NK-92 (cell line): ENCODE data around the gene LRRC10B.

ENCODE experiments used
- DNase-seq: peaks from one replicate; lab custom pipeline; 2025; ENCODE audit not compliant: unreplicated experiment; lab: John Stamatoyannopoulos, UW

Gene LRRC10B

DNA sequence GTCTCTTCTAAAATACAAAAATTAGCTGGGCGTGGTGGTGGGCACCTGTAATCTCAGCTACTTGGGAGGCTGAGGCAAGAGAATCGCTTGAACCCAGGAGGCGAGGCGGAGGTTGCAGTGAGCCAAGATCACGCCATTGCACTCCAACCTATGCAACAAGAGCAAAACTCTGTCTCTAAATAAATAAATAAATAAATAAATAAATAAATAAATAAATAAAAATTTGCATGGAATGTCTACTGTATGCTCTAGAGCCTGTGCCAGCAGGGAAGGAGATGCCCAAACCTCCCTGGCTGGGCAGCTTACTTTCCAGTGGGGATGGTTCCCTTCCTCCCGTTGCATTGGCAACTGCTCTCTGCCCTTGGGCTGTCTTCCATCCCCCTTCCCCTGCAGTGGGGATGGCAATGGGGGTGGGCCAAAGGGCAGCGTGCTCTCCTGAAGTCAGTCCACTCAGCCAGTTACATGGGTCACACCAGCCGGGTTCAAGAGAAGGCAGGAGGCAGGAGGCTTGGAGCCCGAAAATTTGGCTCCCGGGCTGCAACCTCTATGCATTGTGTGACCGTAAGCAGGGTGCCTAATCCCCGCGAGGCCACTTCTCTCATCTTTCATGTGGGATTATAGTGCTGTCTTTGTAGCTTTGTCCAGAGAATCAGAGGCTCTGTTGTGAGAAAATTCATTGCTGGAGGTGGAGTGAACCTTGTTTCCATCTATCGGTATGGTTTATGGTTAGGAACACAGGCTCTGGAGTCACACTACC lies 1.4 kb upstream of the LRRC10B start:
- DNase-seq, result no peak

DNA sequence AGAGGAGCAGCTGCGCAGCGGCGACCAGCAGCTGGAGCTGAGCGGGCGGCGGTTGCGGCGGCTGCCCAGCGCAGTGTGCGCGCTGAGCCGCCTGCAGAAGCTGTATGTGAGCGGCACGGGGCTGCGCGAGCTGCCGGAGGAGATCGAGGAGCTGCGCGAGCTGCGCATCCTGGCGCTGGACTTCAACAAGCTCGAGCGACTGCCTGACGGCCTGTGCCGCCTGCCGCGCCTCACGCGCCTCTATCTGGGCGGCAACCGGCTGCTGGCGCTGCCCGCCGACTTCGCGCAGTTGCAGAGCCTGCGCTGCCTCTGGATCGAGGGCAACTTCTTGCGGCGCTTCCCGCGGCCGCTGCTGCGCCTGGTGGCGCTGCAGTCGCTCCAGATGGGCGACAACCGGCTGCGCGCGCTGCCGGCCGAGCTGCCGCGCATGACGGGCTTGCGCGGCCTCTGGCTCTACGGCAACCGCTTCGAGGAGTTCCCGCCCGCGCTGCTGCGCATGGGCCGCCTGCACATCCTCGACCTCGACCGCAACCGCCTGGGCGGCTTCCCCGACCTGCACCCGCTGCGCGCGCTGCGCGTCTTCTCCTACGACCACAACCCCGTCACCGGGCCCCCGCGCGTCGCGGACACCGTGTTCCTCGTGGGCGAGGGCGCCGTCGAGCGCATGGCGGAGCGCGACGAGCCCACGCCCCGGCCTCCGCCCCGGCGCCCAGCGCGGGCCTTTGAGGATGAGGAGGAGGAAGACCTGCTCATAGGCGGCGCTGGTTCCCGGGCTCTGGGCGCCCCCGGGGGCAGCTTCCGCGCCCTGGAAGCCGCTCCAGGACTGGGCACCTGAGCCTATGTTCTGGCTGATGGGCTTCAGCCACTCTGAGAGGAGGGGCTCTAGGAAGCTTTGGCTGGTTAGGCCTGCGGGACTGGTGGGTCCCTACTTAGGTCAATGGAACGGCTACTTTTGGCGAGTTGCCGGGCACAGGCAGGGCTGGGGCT lies 787 bp downstream of the LRRC10B start:
- no peak for DNase-seq

DNA sequence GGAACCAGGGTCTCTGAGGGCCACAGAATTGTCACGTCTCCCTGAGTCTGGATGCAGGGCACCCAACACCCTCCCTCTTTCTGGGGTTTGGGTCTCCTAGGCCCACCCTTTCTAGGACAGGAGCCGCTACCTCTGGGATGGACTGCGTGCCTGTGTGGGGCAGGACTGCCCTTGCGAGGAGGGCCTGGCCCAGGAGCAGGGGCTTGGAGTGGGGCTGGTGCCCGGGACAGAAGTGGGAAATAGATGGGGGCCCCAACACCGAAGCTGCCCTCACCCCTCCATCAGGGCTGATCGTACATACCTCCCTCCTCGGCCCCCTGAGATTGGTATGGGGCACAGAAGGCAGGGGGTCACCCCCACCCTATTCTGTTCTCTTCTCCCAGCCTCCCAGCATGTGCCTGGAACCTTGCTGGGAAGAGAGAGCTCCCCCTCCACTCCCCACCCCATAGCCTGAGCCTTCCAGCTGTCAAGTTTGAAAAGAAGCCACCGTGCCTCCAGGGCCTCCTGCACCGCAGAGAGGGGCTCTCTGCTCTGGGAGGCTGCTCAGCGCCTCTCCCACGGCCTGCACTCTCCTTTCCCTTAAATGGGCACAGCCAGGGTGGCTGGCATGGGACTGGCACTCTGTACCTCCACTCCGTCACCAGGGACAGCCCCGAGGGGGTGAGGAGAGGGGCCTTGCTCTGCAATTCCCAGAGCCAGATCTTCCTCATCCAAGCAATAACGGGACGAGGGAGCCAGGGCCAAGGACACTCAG lies 1.8 kb downstream of the LRRC10B start:
- DNase-seq, result no peak

DNA sequence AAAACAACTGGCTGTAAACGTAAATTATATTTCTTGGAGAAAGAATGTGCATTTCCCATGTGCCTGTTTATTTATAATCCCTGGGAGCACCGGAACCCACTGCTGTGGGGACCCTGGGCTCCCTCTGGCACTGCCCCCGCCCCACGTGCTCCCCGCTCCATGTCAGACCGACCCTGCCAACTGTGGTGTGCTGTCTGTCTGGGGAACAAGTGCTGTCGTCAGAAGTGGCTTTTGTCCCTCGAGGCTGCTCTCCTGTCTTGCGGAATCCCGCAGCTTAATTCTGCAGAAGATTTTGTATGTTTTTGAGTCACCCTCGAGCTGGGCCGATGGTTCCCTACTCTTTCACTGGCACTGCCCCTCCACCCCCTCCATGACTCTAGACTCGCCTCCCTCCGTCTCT lies 2.4 kb downstream of the LRRC10B start:
- no peak for DNase-seq

DNA sequence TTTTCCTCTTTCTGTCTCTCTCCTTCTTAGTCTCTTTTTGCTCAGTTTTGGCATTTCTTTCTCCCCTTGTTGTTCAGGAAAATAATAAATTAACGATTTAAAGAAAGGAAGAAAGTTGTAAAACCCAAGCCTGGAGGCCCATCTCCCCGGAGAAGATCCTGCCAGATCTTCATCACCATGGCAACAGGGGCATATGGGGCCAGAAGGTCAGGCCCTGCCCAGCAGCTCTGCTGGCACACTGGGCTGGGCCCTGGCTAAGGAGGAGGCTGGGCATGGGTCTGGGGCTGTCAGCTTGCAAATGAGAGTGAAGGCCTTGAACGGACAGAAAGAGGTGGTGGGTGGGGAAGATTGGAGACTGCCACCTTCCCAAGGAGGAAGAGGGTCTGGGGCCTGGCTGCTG lies 2.8 kb downstream of the LRRC10B start:
- no peak for DNase-seq

DNA sequence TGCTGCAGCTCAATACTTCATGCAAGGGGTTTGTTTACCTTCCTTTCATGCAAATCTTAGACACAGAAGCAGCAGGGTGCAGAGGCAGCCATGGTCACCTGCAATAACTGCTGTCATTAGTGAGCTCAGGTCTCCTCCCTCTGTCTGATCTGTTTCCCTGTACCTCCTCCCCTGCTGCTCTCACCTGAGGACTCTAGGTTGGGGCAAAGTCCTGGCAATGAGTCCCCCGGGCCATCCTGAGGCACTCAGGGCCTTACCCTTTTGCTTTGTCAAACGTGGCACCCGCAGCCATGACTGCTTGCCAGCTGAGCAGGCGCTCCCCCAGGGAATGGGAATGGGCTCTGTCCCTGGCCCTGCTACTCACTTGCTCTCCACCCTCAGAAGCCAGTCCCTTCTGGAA lies 3.9 kb downstream of the LRRC10B start:
- DNase-seq, result no peak

DNA sequence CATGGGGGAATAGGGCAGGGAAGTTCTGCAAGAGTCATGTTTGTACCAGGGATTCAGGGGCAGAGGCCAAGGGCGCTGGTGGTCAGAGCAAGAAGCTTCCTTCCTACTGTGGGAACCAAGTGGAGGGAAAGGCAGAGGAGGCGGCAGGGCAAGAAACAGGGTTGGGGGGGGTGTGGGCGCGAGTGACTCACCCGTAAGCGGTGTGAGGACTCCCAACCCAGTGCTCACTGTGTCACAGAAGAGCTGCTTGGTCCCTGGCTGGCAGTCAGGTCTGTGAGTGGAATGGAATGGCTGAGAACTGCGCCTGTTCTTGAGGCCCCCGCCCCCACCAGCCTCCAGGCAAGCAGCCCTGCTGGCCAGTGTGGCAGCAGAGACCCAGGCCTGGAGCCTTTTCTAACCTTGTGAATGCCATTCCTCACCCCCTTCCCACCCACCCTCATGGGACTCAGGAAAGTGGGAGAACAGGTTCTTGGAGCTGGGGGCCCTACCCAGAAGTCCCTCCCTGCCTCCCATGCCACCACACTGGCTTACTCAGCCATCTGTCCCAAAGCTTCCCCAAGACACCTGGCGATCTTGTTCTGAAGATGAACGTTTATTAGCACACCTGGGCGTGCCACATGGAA lies 4.7 kb downstream of the LRRC10B start:
- DNase-seq, result no peak

DNA sequence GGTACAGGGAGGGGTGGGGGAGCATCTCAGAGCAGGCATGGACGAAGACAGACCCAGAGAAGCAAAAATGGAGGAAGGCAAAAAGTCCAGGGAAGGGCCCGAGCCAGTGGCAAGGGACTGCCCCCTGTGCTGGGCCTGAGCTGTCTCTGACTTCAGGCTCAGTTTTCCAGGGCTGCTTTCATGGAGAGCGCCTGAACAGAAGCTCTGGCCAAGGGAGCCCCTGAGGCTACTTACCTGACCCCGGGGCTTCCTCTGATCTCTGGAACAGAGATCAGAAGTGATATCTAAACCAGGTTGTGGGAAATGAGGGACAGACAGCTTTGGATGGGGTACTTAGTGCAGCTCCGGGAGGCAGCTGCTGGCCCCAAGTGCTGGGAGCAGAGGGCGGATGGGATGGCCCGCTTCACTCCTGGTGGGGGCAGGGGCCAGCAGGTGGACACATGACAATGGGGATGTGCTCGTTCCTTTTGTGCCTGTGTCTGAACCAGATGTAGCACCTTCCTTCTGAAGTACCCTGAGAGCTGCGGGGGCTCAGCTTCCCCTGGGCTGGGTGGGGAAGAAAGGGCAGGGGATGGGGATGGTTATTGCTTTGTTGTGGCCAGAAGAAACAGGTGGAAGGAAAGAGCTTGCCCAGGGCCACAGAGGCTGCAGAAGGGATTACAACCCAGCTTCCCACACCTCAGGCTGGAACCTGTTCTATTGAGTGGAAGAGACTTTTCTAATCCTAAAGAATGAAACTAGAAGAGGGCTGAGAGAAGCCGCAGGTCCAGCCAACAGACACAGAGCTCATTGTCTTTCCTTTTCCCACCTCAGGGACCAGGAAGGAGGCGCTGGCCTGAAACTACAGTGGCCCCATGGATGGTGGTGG lies 5.7 kb downstream of the LRRC10B start:
- DNase-seq, result no peak

DNA sequence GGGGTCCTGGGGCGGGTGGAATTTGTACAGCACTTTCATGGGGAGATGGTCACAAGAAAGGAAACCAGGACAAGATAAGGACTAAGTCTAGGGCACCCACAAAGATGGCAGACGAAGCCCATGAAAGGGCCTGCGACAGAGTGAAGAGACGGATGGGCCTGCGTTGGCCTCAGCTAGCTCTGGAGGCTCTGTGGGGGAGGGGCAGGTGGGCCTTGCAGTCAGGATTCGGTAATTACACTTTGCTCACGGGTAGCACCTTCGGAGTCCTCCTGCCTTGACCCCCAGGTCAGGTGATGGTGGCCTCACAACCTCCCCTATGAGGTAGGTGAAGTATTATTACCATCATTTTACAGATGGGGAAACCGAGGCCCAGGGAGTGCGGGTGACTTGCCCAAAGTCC lies 7.1 kb downstream of the LRRC10B start:
- DNase-seq, result no peak

DNA sequence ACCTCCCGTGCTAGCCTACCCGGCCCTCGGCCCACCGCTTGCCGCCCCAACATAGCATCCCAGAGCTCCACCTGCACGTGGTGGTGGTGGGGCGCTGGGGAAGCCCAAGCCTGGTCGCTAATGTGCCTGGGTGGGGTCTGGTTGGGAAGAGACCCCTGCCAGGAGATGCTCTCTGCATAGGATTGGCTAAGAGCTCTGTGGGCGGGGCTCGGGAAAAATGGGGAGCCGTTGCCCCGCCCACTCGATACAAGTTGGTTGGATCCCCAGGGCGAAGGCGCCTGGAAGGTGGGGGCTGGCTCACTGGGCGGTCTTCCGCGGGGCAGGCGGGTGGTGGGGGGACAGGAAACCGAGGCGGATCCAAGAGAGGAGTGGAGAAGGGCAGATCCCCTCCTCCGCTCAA lies 7.6 kb downstream of the LRRC10B start:
- no peak for DNase-seq

DNA sequence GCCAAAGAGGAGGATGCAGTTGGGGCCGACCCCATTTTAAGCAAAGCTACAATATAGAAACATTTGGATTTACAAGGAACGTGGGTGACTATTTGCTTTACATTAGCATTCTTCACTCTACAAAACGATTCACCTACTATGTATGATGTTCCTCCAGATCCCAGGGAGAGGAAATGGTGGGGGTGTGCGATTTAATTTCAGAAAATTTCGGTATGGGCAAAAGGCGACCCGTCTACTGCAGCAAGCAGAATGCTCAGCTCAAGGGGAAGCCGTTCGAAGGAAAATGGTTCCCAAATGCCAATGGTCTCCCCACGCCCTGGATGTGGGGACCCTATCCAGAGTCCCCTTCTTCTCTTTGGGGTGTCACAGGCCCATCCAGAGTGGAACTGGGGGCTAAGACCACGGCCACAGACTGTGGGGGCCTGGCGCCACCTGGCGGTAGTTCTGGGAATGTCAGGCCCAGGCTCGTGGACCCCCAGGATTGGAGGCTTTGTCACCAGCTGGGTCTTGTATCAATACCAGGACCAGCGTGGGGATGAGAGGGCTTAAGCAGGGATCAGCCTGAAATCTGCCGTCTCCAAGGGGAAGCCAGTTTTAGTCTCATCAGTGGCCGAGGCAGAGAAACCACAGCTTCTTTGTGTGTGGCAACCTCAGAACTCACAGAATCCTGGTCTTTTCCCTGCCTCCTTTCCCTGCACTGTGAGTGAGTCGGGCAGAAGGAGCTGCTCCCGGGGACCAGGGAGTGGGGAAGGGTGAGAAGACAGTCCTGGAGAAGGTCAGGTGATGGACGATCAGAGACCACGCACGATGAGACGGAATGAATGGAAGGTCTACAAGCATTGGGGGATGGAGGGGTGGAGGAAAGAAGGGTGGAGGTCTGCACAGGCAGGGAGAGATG lies 8.4 kb downstream of the LRRC10B start:
- DNase-seq, result no peak

DNA sequence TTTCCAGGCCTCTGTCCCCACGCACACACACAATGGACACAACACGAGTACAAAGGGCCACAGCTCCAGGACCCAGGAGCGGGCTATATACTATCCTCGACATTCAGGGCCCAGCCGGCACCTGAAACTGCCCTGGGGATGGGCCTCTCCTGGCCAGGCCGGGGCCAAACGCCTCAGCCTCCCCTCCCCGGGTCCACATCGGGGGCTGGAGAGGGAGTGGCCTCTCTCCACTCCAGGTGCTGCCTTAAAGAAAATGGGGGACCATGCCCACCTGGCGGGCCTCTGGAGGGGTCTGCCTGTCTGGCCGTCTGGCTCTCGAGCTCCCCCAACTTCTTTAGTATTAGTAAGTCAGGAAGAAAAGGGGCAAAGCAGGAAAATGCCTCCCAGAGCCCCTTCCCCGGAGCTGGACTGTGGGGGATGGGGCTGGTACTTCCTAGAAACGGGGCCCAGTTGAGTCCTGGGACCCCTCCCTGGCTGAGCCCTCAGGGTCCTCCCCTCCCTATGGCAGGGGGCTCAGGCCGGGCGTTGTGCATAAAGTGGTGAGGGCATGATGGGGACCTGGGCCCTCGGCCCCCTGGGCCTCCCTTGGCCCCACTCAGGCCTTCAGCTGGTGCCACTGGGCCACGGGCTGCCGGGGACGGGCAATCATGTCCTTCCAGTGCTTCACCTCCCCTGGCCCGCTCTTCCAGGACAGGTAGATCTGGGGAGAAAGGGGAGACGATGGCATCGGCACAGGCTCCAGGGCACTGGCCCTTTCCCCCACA lies 9.7 kb downstream of the LRRC10B start:
- no peak for DNase-seq

DNA sequence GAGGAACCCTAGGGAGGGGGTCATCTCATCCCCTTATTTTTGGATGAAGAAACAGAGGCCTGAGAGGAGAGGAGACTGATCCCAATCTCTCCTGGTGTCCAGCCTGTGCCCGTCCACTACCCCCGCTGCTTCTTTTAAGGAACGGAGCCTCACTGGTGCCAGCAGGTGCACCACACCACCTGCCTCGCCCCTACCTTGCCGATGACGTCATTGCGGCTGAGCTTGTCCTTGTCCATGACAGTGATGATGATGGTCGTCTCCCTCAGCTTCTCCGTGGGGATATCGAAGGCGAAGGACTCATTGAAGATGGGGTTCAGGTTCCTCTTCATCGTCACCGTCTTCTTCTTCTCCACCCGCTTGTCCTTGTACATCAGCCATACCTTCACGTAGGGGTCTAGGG lies 14.3 kb downstream of the LRRC10B start:
- no peak for DNase-seq

DNA sequence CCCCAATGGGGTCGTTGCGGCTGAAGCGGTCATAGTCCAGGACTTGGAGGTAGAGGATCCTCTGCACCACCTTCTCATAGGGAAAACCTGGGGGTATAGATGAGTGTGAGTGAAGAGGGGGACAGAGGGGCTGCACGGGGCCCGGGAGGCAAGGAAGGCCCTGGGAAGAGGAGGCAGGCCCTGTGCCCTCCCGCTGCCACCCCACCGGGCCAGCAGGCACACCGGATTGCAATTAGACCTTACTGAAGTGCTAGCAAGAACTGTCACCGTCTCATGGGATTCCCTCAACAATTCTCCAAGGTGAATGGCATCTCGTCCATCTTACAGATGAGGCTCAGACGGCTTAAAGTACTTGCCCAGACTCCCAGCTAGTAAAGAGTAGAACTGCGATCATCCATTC lies 15.9 kb downstream of the LRRC10B start:
- DNase-seq, result no peak

DNA sequence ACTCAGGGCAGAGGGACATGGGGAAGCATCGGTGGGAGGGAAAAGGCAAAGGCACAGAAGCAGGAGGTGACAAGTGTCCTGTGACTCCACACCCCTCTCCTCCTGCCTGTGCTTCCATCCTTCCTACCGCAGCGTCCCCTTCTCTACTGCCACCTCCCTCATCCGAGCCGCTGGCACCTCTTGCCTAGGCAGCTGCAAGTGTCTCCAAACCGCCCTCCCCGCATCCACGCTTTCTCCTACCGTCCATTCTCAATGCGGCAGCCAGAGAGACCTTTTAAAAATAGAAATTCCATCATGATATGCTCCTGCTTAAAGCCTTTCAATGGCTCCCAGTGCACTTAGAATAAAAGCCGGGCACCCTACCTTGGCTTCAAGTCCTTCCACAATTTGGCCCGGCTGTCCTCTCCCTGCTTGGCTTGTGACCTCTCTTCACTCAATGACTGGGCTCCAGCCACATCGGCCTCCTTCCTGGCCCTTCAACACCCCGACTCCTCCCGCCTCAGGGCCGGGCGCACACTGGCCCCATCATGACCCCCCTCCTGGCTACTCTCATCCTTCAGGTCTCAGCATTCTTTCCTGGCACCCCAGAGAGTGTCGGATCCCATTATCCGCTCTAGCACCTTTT lies 16.5 kb downstream of the LRRC10B start:
- no peak for DNase-seq

DNA sequence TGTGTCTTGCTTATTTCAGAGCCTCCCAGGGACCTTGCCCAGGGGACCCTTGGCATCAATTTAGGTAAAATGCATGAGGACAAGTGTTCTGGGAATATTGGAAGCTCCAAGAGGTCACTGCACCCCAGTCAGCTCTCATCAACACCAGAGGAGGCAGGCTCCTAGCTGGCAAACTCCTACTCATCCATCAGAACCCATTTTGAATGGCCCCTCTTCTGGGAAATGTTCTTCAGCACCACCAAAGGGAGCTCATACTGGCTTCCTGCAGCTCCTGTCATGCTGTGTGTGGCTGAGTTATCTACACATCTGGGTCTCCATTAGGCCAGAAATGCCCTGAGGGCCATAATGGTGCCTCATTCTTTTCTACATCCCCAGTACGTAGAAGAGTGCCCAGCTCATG lies 17.7 kb downstream of the LRRC10B start:
- DNase-seq, result no peak

DNA sequence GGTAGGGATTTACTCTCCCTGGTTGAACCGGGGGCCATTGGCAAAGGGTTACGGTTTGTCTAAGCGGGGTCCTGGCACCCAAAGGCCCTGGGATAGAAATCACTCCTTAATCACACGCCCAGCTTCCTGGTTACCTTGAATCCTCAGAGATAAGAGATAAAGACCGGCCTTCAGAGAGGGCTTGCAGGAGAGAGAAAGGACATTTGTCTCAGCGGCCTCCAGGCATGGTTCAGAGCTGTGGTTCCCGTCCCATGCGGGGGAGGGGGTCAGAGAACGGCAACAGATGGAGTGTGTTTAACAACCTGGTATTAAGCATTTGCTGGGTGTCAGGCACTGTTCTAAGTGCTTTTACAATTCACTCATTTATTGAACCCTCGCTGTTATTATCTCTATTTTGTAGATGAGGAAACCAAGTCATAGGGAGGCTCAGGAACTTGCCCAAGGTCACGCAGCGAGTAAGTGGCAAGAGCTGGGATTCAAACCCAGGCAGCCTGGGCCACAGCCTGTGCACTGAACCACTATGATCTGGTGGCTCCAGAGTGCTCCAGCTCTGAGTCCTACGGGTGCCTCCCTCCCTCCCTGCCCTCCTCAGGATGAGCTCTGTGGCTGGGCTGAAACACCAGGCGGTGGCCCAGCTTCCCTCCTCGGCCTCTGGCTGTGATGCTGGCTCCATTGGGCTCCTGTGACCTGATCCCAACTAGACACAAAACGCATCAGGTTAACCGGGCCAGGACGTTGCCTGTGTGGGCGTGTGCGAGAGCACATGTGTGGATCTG lies 18.6 kb downstream of the LRRC10B start:
- no peak for DNase-seq
